Measurements from ENCODE around the gene HAPLN1.

HAPLN1 gene

DNA sequence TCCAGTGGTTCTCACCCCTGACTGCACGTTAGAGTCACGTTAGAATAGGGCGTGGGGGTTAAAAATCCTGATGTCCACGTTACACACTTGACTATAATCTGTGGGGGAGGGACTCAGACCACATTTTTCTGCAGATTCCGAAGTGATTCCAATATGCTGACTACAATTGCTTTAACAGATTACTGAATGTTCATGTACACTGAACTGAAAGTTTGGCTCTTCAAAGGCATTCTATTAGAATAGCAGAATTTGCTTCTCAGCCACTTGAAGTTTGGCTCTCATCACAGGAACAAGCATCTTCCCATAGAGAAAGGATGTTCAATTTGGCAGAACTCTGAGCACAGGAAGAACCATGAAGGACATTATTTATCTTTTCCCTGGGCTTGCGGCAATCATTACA, 84.5 kb downstream of the HAPLN1 start:
- Histone ChIP-seq H3K4me1 (ENCODE audit: control insufficient read depth in 1 of 2, insufficient read depth in 2 of 2, low read length in 2 of 2) (peaks cover 0 to 2% of the 10 kb centered on the region in 2 experiments), H2AFZ (ENCODE audit: insufficient read depth, low read length, poor library complexity) (no peak overlapping the region), H3K18ac (ENCODE audit: low read length) (no peak overlapping the region), H3K79me2 (ENCODE audit: control insufficient read depth, insufficient read depth, low read length, poor library complexity) (no peaks in the 10 kb centered on the region), H3K27ac (ENCODE audit: low read depth, low read length) (no peak overlapping the region), H2BK5ac (ENCODE audit: low read depth, low read length, poor library complexity) (no peak overlapping the region), H3K4me3 (ENCODE audit: low read depth, low read length) (no peak overlapping the region), H4K91ac (ENCODE audit: low read depth, low read length) (no peak overlapping the region), H3K27me3 (ENCODE audit: insufficient read depth, low read length) (no peaks in the 10 kb centered on the region), H2BK120ac (ENCODE audit: insufficient read depth, low read length, poor library complexity) (no peak overlapping the region), H3K4me2 (ENCODE audit: low read length) (no peak overlapping the region), H3K79me1 (ENCODE audit: low read length) (no peaks in the 10 kb centered on the region), H3K4ac (ENCODE audit: low read depth, low read length) (no peak overlapping the region), H2AK5ac (ENCODE audit: low read length) (no peak overlapping the region), H3K9me3 (ENCODE audit: insufficient read depth, low read depth, low read length) (no peaks in the 10 kb centered on the region), H4K8ac (ENCODE audit: low read depth, low read length) (no peak overlapping the region), H3K9ac (ENCODE audit: low read length) (no peak overlapping the region), H4K12ac (ENCODE audit: low read depth, low read length) (no peak overlapping the region), H2BK12ac (ENCODE audit: low read length) (no peak overlapping the region), H3K36me3 (ENCODE audit: control insufficient read depth in 1 of 2, insufficient read depth in 2 of 2, low read length in 2 of 2) (no peaks in the 10 kb centered on the region), H3K14ac (ENCODE audit: low read length) (no peak overlapping the region), H3K23ac (ENCODE audit: low read length) (no peak overlapping the region)
- WGBS (ENCODE audit: extremely low coverage, insufficient coverage, insufficient read length) = no CpG with 5 or more reads among the region's 6 CpGs
- peak in 1 of 2 donors; percentile 28 for DNase-seq

DNA sequence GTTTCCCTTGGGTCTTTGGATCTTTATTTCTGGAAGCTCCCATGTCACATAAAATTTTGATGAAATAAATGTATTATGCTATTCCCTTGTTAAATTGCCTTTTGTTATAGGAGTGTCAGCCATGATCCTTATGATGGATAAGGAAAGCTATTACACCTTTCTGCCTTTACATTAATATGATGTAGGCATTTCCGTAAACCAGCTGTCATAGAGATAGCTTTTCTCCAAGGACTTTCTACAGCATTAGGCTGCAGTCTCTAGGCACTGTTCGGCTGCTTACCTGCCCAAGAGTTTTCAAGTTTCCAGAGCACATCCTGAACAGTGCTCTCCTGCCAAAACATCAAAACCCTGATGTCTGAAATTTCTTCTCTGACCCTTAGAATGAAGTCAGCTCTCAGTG, 87.4 kb downstream of the HAPLN1 start:
- H3K18ac ChIP-seq (ENCODE audit: low read length) = no peak overlapping the region
- no peak for DNase-seq
- no peak overlapping the region for H2AFZ ChIP-seq (ENCODE audit: insufficient read depth, low read length, poor library complexity)
- H4K12ac ChIP-seq (ENCODE audit: low read depth, low read length) = no peak overlapping the region
- no peak overlapping the region for H2BK120ac ChIP-seq (ENCODE audit: insufficient read depth, low read length, poor library complexity)
- no peaks in the 10 kb centered on the region for H3K79me1 ChIP-seq (ENCODE audit: low read length)
- no peak overlapping the region for H4K91ac ChIP-seq (ENCODE audit: low read depth, low read length)
- no peak overlapping the region for H3K14ac ChIP-seq (ENCODE audit: low read length)
- H3K23ac ChIP-seq (ENCODE audit: low read length) = no peak overlapping the region
- H3K27ac ChIP-seq (ENCODE audit: low read depth, low read length) = no peak overlapping the region
- H3K79me2 ChIP-seq (ENCODE audit: control insufficient read depth, insufficient read depth, low read length, poor library complexity) = no peaks in the 10 kb centered on the region
- no peak overlapping the region for H3K4me3 ChIP-seq (ENCODE audit: low read depth, low read length)
- no peak overlapping the region for H2BK5ac ChIP-seq (ENCODE audit: low read depth, low read length, poor library complexity)
- no peak overlapping the region for H2BK12ac ChIP-seq (ENCODE audit: low read length)
- peaks cover 0 to 2% of the 10 kb centered on the region in 2 experiments for H3K4me1 ChIP-seq (ENCODE audit: control insufficient read depth in 1 of 2, insufficient read depth in 2 of 2, low read length in 2 of 2)
- WGBS (ENCODE audit: extremely low coverage, insufficient coverage, insufficient read length) = no CpG with 5 or more reads among the region's 2 CpGs
- no peaks in the 10 kb centered on the region for H3K27me3 ChIP-seq (ENCODE audit: insufficient read depth, low read length)
- H4K8ac ChIP-seq (ENCODE audit: low read depth, low read length) = no peak overlapping the region
- H3K4ac ChIP-seq (ENCODE audit: low read depth, low read length) = no peak overlapping the region
- H3K9ac ChIP-seq (ENCODE audit: low read length) = no peak overlapping the region
- no peak overlapping the region for H2AK5ac ChIP-seq (ENCODE audit: low read length)
- H3K9me3 ChIP-seq (ENCODE audit: insufficient read depth, low read depth, low read length) = no peaks in the 10 kb centered on the region
- H3K36me3 ChIP-seq (ENCODE audit: control insufficient read depth in 1 of 2, insufficient read depth in 2 of 2, low read length in 2 of 2) = no peaks in the 10 kb centered on the region
- no peak overlapping the region for H3K4me2 ChIP-seq (ENCODE audit: low read length)

DNA sequence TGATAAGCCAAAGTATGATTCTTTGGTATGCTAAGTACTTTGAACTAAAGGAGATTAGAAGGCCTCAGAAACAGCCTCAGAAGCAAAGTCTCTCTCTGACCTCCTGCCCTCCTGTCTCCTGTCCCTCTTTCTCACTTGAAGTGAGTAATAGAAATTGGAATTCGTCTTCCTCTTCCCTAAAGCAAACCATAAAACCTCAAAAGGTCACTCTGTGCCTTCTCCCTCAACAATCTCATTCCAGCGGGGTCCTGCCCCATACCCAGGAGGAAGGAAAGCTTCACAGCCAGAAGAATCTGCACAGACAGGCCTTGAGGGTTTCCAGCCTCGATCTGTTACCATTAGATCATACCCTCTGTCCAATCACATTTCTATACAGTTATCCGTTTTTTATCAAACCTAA, 87.8 kb downstream of the HAPLN1 start:
- Histone ChIP-seq H4K12ac (ENCODE audit: low read depth, low read length) (no peak overlapping the region), H2BK120ac (ENCODE audit: insufficient read depth, low read length, poor library complexity) (no peak overlapping the region), H3K4me3 (ENCODE audit: low read depth, low read length) (no peak overlapping the region)

DNA sequence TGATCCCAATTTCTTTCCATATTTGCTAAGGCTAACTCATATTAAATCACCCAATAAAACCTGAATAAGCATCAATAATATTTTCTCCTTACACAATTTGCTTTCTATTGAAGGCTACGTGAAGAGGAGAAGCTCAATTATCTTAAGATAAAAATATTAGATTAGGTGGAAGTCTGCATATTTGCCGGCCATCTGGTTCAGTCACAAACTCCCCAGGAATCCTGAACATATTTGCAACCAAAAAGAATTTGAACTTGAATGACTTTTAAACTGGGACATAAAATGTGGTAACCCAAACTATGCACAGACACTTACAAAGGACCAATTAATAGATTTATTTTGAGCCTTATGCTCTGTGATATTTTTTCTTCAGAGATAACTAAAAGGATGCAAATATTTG, 92.3 kb downstream of the HAPLN1 start:
- H3K27ac ChIP-seq (ENCODE audit: low read depth, low read length) = no peak overlapping the region
- no peak overlapping the region for H3K14ac ChIP-seq (ENCODE audit: low read length)
- WGBS (ENCODE audit: extremely low coverage, insufficient coverage, insufficient read length) = no CpG with 5 or more reads among the region's 2 CpGs

More for the DNA sequence above, 87.8 kb downstream of the HAPLN1 start:
- Histone ChIP-seq H3K4me2 (ENCODE audit: low read length) (no peak overlapping the region), H3K4me1 (ENCODE audit: control insufficient read depth in 1 of 2, insufficient read depth in 2 of 2, low read length in 2 of 2) (peaks cover 0 to 2% of the 10 kb centered on the region in 2 experiments), H3K79me1 (ENCODE audit: low read length) (no peaks in the 10 kb centered on the region), H2AFZ (ENCODE audit: insufficient read depth, low read length, poor library complexity) (no peak overlapping the region), H2AK5ac (ENCODE audit: low read length) (no peak overlapping the region), H3K36me3 (ENCODE audit: control insufficient read depth in 1 of 2, insufficient read depth in 2 of 2, low read length in 2 of 2) (no peaks in the 10 kb centered on the region), H3K18ac (ENCODE audit: low read length) (no peak overlapping the region), H2BK5ac (ENCODE audit: low read depth, low read length, poor library complexity) (no peak overlapping the region), H3K27ac (ENCODE audit: low read depth, low read length) (no peak overlapping the region), H4K91ac (ENCODE audit: low read depth, low read length) (no peak overlapping the region), H3K9ac (ENCODE audit: low read length) (no peak overlapping the region), H3K4ac (ENCODE audit: low read depth, low read length) (no peak overlapping the region), H4K8ac (ENCODE audit: low read depth, low read length) (no peak overlapping the region), H3K14ac (ENCODE audit: low read length) (no peak overlapping the region), H3K79me2 (ENCODE audit: control insufficient read depth, insufficient read depth, low read length, poor library complexity) (no peaks in the 10 kb centered on the region), H3K23ac (ENCODE audit: low read length) (no peak overlapping the region), H3K9me3 (ENCODE audit: insufficient read depth, low read depth, low read length) (no peaks in the 10 kb centered on the region), H3K27me3 (ENCODE audit: insufficient read depth, low read length) (no peaks in the 10 kb centered on the region), H2BK12ac (ENCODE audit: low read length) (no peak overlapping the region)
- peak; percentile 23 to 31 for DNase-seq
- no CpG with 5 or more reads among the region's 4 CpGs for WGBS (ENCODE audit: extremely low coverage, insufficient coverage, insufficient read length)

More for the DNA sequence above, 92.3 kb downstream of the HAPLN1 start:
- no peaks in the 10 kb centered on the region for H3K27me3 ChIP-seq (ENCODE audit: insufficient read depth, low read length)
- H4K91ac ChIP-seq (ENCODE audit: low read depth, low read length) = no peak overlapping the region
- no peak overlapping the region for H2AK5ac ChIP-seq (ENCODE audit: low read length)
- no peak overlapping the region for H3K18ac ChIP-seq (ENCODE audit: low read length)
- no peak overlapping the region for H2BK120ac ChIP-seq (ENCODE audit: insufficient read depth, low read length, poor library complexity)
- no peak overlapping the region for H2BK5ac ChIP-seq (ENCODE audit: low read depth, low read length, poor library complexity)
- H3K79me1 ChIP-seq (ENCODE audit: low read length) = no peaks in the 10 kb centered on the region
- H3K79me2 ChIP-seq (ENCODE audit: control insufficient read depth, insufficient read depth, low read length, poor library complexity) = no peaks in the 10 kb centered on the region
- H3K9me3 ChIP-seq (ENCODE audit: insufficient read depth, low read depth, low read length) = no peaks in the 10 kb centered on the region
- H3K4me1 ChIP-seq (ENCODE audit: control insufficient read depth in 1 of 2, insufficient read depth in 2 of 2, low read length in 2 of 2) = no peaks in the 10 kb centered on the region
- H4K12ac ChIP-seq (ENCODE audit: low read depth, low read length) = no peak overlapping the region
- H3K4me2 ChIP-seq (ENCODE audit: low read length) = no peak overlapping the region
- no peak overlapping the region for H3K9ac ChIP-seq (ENCODE audit: low read length)
- H3K4ac ChIP-seq (ENCODE audit: low read depth, low read length) = no peak overlapping the region
- no peak overlapping the region for H4K8ac ChIP-seq (ENCODE audit: low read depth, low read length)
- peak in 1 of 2 donors; percentile 63 for DNase-seq
- H3K36me3 ChIP-seq (ENCODE audit: control insufficient read depth in 1 of 2, insufficient read depth in 2 of 2, low read length in 2 of 2) = no peaks in the 10 kb centered on the region
- no peak overlapping the region for H3K23ac ChIP-seq (ENCODE audit: low read length)
- H3K4me3 ChIP-seq (ENCODE audit: low read depth, low read length) = no peak overlapping the region
- no peak overlapping the region for H2BK12ac ChIP-seq (ENCODE audit: low read length)
- H2AFZ ChIP-seq (ENCODE audit: insufficient read depth, low read length, poor library complexity) = no peak overlapping the region

All from trophoblast cell (in vitro differentiated cells and primary cell).